ENCODE data around the gene DNM3.

DNM3 gene

GRCh38 chr1:172085317-172085716 is 244.0 kb downstream of the DNM3 start:
- TF ChIP-seq CTCF (IDR thresholded peaks at IDR 0.05; ENCODE audit: borderline replicate concordance, control extremely low read depth, extremely low read depth, insufficient read depth, missing control alignments), result no peak
- no peak for DNase-seq (ENCODE audit: low spot score)
- in situ Hi-C loops (cut with MboI; ENCODE audit: low sequenced_read_pairs, unreplicated experiment), result no loop called here

- in situ Hi-C loops (cut with MboI; ENCODE audit: low sequenced_read_pairs, unreplicated experiment), result no loop called here
- DNase-seq (ENCODE audit: low spot score), result no peak
- no peak for TF ChIP-seq CTCF (IDR thresholded peaks at IDR 0.05; ENCODE audit: borderline replicate concordance, control extremely low read depth, extremely low read depth, insufficient read depth, missing control alignments)
These were observed 244.8 kb downstream of the DNM3 start for GRCh38 chr1:172086137-172086536.

GRCh38 chr1:172088256-172088655 is 247.0 kb downstream of the DNM3 start:
- no peak for DNase-seq (ENCODE audit: low spot score)
- in situ Hi-C loops (cut with MboI; ENCODE audit: low sequenced_read_pairs, unreplicated experiment), result no loop called here
- no peak for TF ChIP-seq CTCF (IDR thresholded peaks at IDR 0.05; ENCODE audit: borderline replicate concordance, control extremely low read depth, extremely low read depth, insufficient read depth, missing control alignments)

GRCh38 chr1:172089768-172090510 is 248.6 kb downstream of the DNM3 start:
- TF ChIP-seq CTCF (IDR thresholded peaks at IDR 0.05; ENCODE audit: borderline replicate concordance, control extremely low read depth, extremely low read depth, insufficient read depth, missing control alignments), result peak; percentile 68
- DNase-seq (ENCODE audit: low spot score), result peak; percentile 30
- in situ Hi-C loops (cut with MboI; ENCODE audit: low sequenced_read_pairs, unreplicated experiment), result loop anchor here (10.0 kb wide), 1 partner anchor 305 kb away; no protein-coding TSS in a partner anchor

- in situ Hi-C loops (cut with MboI; ENCODE audit: low sequenced_read_pairs, unreplicated experiment), result loop anchor here (10.0 kb wide), 1 partner anchor 304 kb away; no protein-coding TSS in a partner anchor
- TF ChIP-seq CTCF (IDR thresholded peaks at IDR 0.05; ENCODE audit: borderline replicate concordance, control extremely low read depth, extremely low read depth, insufficient read depth, missing control alignments), result no peak
- no peak for DNase-seq (ENCODE audit: low spot score)
These were observed 249.2 kb downstream of the DNM3 start for GRCh38 chr1:172090511-172090817.

GRCh38 chr1:172095846-172096245 is 254.5 kb downstream of the DNM3 start:
- DNase-seq (ENCODE audit: low spot score), result no peak
- no peak for TF ChIP-seq CTCF (IDR thresholded peaks at IDR 0.05; ENCODE audit: borderline replicate concordance, control extremely low read depth, extremely low read depth, insufficient read depth, missing control alignments)
- in situ Hi-C loops (cut with MboI; ENCODE audit: low sequenced_read_pairs, unreplicated experiment), result loop anchor here (10.0 kb wide), 1 partner anchor 299 kb away; no protein-coding TSS in a partner anchor

Measured in GM13976 (cell line).